ENCODE measurements around the gene SLAIN2. TPM values are rescaled to one million over a fixed set of nuclear protein-coding genes. Genes with fewer than 3 reads are reported as not detected.

Gene SLAIN2
- total and polyA plus RNA-seq, 2 of the 4 experiments (the other 2 are of a cell fraction), result 23.3 to 53.0 TPM

DNA sequence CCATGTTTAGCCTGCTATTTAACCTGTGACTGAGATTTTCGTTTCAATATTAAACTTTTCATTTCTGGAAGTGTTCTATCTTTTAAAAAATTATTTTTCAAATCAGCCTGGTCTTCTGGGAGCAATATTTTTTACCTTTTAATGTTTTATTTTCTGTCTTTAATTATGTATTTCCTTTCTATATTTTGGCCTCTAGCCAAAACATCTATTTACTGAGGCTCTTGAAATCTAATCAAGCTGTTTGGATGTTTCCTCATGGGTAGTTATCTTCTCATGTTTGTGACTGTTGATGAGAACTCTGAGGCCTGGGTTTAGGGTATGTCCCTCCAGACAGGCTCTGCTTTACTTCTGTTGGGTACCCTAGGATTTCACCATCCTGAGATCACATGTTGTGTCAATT, 131.5 kb downstream of the SLAIN2 start:
- ChIA-PET POLR2A (ENCODE audit: unreplicated experiment) (no interaction called here), CTCF (no interaction called here)
- H3K18ac ChIP-seq (ENCODE audit: low read depth, low read length), result no peak overlapping the region
- H3K4me2 ChIP-seq (ENCODE audit: low read depth, low read length), result no peak overlapping the region
- no peaks in the 10 kb centered on the region for H3K9me1 ChIP-seq (ENCODE audit: insufficient read depth, low read length)
- H4K8ac ChIP-seq (ENCODE audit: low read depth in 2 of 2, low read length in 2 of 2), result no peak overlapping the region
- BruUV-seq (replicated peaks), result no TSS peak
- H3K56ac ChIP-seq (ENCODE audit: extremely low read depth, insufficient read depth, low read length), result no peak overlapping the region
- no peak overlapping the region for H3K4me3 ChIP-seq (ENCODE audit: insufficient read depth, low read depth, low read length)
- H4K5ac ChIP-seq (ENCODE audit: low read depth, low read length), result no peak overlapping the region
- DNase-seq (no peak), ATAC-seq (ENCODE audit: low read depth) (no peak)
- no peak overlapping the region for H4K91ac ChIP-seq (ENCODE audit: insufficient read depth, low read depth, low read length)
- WGBS, 2 experiments (ENCODE audit: extremely low coverage in 2 of 2, insufficient read length in 1 of 2), result no CpG with 5 or more reads among the region's 1 CpG
- no peaks in the 10 kb centered on the region for H3K36me3 ChIP-seq (ENCODE audit: control insufficient read depth, insufficient read depth, low read length)
- no peak overlapping the region for H3K23ac ChIP-seq (ENCODE audit: low read depth, low read length)
- H2BK120ac ChIP-seq (ENCODE audit: low read depth, low read length), result no peak overlapping the region
- dilution Hi-C loops (cut with HindIII; ENCODE audit: low sequenced_read_pairs, unreplicated experiment) (no loop called here), intact Hi-C loops (cut with micrococcal nuclease) (no loop called here), in situ Hi-C loops (cut with MboI; ENCODE audit: low sequenced_read_pairs) (no loop called here)
- H3K14ac ChIP-seq (replicated peaks; ENCODE audit: low read depth, low read length), result no peak overlapping the region
- H3K27ac ChIP-seq (ENCODE audit: insufficient read depth, low read length), result no peak overlapping the region
- H4K20me1 ChIP-seq (ENCODE audit: insufficient read depth, low read length), result no peaks in the 10 kb centered on the region
- H3K4ac ChIP-seq (ENCODE audit: low read depth, low read length), result no peak overlapping the region
- H2AFZ ChIP-seq (replicated peaks; ENCODE audit: low read length, poor library complexity), result no peak overlapping the region
- no peaks in the 10 kb centered on the region for H3K4me1 ChIP-seq (ENCODE audit: control insufficient read depth, insufficient read depth, low read length)
- no peaks in the 10 kb centered on the region for H3K79me1 ChIP-seq (ENCODE audit: low read depth in 1 of 2, low read length in 2 of 2)
- H2AK9ac ChIP-seq (replicated peaks; ENCODE audit: low read depth, low read length, poor library complexity), result no peak overlapping the region
- TF ChIP-seq BHLHE40 (IDR thresholded peaks at IDR 0.05; ENCODE audit: low read depth, low read length), result no peak
- no peak for TF ChIP-seq FOS (IDR thresholded peaks at IDR 0.05; ENCODE audit: low read depth, low read length)
- no peak for TF ChIP-seq CEBPB (IDR thresholded peaks at IDR 0.05; ENCODE audit: low read depth, low read length)
- TF ChIP-seq RAD21 (IDR thresholded peaks at IDR 0.05; ENCODE audit: low read length), result no peak
- TF ChIP-seq NFE2L2 (IDR thresholded peaks at IDR 0.05; ENCODE audit: low read depth, low read length), result no peak
- TF ChIP-seq MXI1 (IDR thresholded peaks at IDR 0.05; ENCODE audit: borderline replicate concordance, low read depth, low read length), result no peak
- no peak for TF ChIP-seq CHD1 (IDR thresholded peaks at IDR 0.05; ENCODE audit: low read depth, low read length)
- TF ChIP-seq POLR2A (IDR thresholded peaks at IDR 0.05; ENCODE audit: low read depth, low read length), result no peak
- no peak for TF ChIP-seq SMC3 (IDR thresholded peaks at IDR 0.05; ENCODE audit: low read depth, low read length)
- no peaks in the 10 kb centered on the region for H3K9me3 ChIP-seq (ENCODE audit: control insufficient read depth, insufficient read depth, low read length)
- no peak overlapping the region for H2BK20ac ChIP-seq (ENCODE audit: low read depth, low read length)
- H2BK15ac ChIP-seq (ENCODE audit: low read depth, low read length), result no peak overlapping the region
- H2BK5ac ChIP-seq (ENCODE audit: low read depth, low read length, poor library complexity, severe bottlenecking), result no peak overlapping the region
- H3K27me3 ChIP-seq (ENCODE audit: control insufficient read depth, insufficient read depth, low read length), result peaks cover 3% of the 10 kb centered on the region; the same call in 1 of the 2 replicates
- H2AK5ac ChIP-seq (ENCODE audit: low read depth, low read length), result no peak overlapping the region
- no peak overlapping the region for H3K9ac ChIP-seq (ENCODE audit: low read depth, low read length)
